WTC11 (cell line): Measurements from ENCODE around the gene PDE6G. TPM values are rescaled to one million over a fixed set of nuclear protein-coding genes. Genes with fewer than 3 reads are reported as not detected.
A peak's percentile ranks its signal among the peaks of the same experiment; 100 is the strongest.

ENCODE experiments used
- ATAC-seq: fragments of 200-7000 bp; cut with Tn5 transposase; 2 replicates; pipeline ENCODE4 v1.10.0; 2021; ENCODE audit warnings: mild to moderate bottlenecking, moderate library complexity
- CTCF ChIA-PET: fragments of 300-600 bp; sonication (Branson Sonifier 250); formaldehyde crosslinking; loops from one replicate; lab custom pipeline; 2021; ENCODE audit warnings: antibody characterized with exemption; lab: Charles Lee
- POLR2A ChIA-PET: fragments of 350-600 bp; sonication (Branson Sonifier 250); formaldehyde crosslinking; loops from one replicate; lab custom pipeline; 2021; ENCODE audit warnings: antibody characterized with exemption; lab: Charles Lee
- DNase-seq: peaks from one replicate; pipeline ENCODE4 v3.0.0; 2021; ENCODE audit warnings: low spot score
- H3K27ac Mint-ChIP-seq: 2 replicates; pipeline ENCODE4 v1.8.0; 2021; ENCODE audit warnings: mixed read lengths
- H3K27me3 Mint-ChIP-seq: 2 replicates; pipeline ENCODE4 v1.8.0; 2021; ENCODE audit warnings: low read depth, mild to moderate bottlenecking, moderate library complexity, mixed read lengths
- H3K36me3 Mint-ChIP-seq: 2 replicates; pipeline ENCODE4 v1.8.0; 2021; ENCODE audit warnings: mixed read lengths
- H3K4me1 Mint-ChIP-seq: 2 replicates; pipeline ENCODE4 v1.8.0; 2022; ENCODE audit warnings: mixed read lengths
- H3K4me3 Mint-ChIP-seq: 2 replicates; pipeline ENCODE4 v1.8.0; 2021; ENCODE audit warnings: mild to moderate bottlenecking, moderate library complexity, mixed read lengths
- H3K9me3 Mint-ChIP-seq: 2 replicates; pipeline ENCODE4 v1.8.0; 2021; ENCODE audit warnings: mixed read lengths
- ARID4B ChIP-seq: sonication (generic); formaldehyde crosslinking; IDR thresholded peaks from 2 replicates; pipeline ENCODE4 v1.8.0; 2023; ENCODE audit warnings: missing genetic modification reagents, mild to moderate bottlenecking, borderline replicate concordance
- ATF3 ChIP-seq: sonication (generic); formaldehyde crosslinking; conservative IDR thresholded peaks from 2 replicates; pipeline ENCODE4 v1.8.1; 2022; ENCODE audit warnings: mild to moderate bottlenecking, missing genetic modification reagents
- FOXK1 ChIP-seq: sonication (generic); formaldehyde crosslinking; IDR thresholded peaks from 2 replicates; pipeline ENCODE4 v1.8.0; 2022; ENCODE audit warnings: mild to moderate bottlenecking, moderate library complexity, missing genetic modification reagents
- FOXP4 ChIP-seq: sonication (generic); formaldehyde crosslinking; IDR thresholded peaks from 2 replicates; pipeline ENCODE4 v1.8.0; 2022; ENCODE audit warnings: mild to moderate bottlenecking, missing genetic modification reagents
- JUN ChIP-seq: sonication (generic); formaldehyde crosslinking; IDR thresholded peaks from 2 replicates; pipeline ENCODE4 v1.8.0; 2023; ENCODE audit warnings: mild to moderate bottlenecking, missing genetic modification reagents
- NFATC4 ChIP-seq: fragments of 250-450 bp; sonication (Bioruptor Pico); IDR thresholded peaks from 2 replicates; pipeline ENCODE4 v1.9.0; 2021; ENCODE audit warnings: mild to moderate bottlenecking
- NR3C1 ChIP-seq: sonication (generic); formaldehyde crosslinking; conservative IDR thresholded peaks from 2 replicates; pipeline ENCODE4 v1.8.1; 2023; ENCODE audit warnings: low read depth, mild to moderate bottlenecking, missing genetic modification reagents
- TCF7 ChIP-seq: sonication (generic); formaldehyde crosslinking; IDR thresholded peaks from 2 replicates; pipeline ENCODE4 v1.8.0; 2022; ENCODE audit warnings: mild to moderate bottlenecking, low read depth, missing genetic modification reagents, moderate library complexity
- TEAD1 ChIP-seq: sonication (generic); formaldehyde crosslinking; IDR thresholded peaks from 2 replicates; pipeline ENCODE4 v1.8.0; 2022; ENCODE audit warnings: mild to moderate bottlenecking, missing genetic modification reagents
- TEAD4 ChIP-seq: sonication (generic); formaldehyde crosslinking; IDR thresholded peaks from 2 replicates; pipeline ENCODE4 v1.8.0; 2022; ENCODE audit warnings: mild to moderate bottlenecking, missing genetic modification reagents
- TP53 ChIP-seq: sonication (generic); formaldehyde crosslinking; IDR thresholded peaks from 2 replicates; pipeline ENCODE4 v1.8.1; 2023; ENCODE audit warnings: mild to moderate bottlenecking, missing genetic modification reagents
- ZMAT4 ChIP-seq: fragments of 250-450 bp; sonication (Bioruptor Pico); IDR thresholded peaks from 2 replicates; pipeline ENCODE4 v1.9.0; 2021; ENCODE audit warnings: mild to moderate bottlenecking
- ZNF317 ChIP-seq: sonication (generic); formaldehyde crosslinking; IDR thresholded peaks from 2 replicates; pipeline ENCODE4 v1.8.1; 2023; ENCODE audit warnings: low read depth, mild to moderate bottlenecking, moderate library complexity, missing genetic modification reagents, borderline replicate concordance
- ZNF512 ChIP-seq: sonication (generic); formaldehyde crosslinking; IDR thresholded peaks from 2 replicates; pipeline ENCODE4 v1.8.1; 2022; ENCODE audit warnings: missing genetic modification reagents, borderline replicate concordance
- ZNF671 ChIP-seq: fragments of 250-450 bp; sonication (Bioruptor Pico); IDR thresholded peaks from 2 replicates; pipeline ENCODE4 v1.8.0; 2021; ENCODE audit warnings: mild to moderate bottlenecking
- total RNA-seq: library from RNA; stranded (reverse); gene quantifications from 3 replicates; pipeline ENCODE4 v1.2.3, GENCODE V29; 2021
- TF ChIP-seq, protein P1 (sequence below): fragments of 250-450 bp; sonication (Bioruptor Pico); IDR thresholded peaks from 2 replicates; pipeline ENCODE4 v1.9.0; 2021; ENCODE audit warnings: mild to moderate bottlenecking
- TF ChIP-seq, protein P2 (sequence below): sonication (generic); formaldehyde crosslinking; conservative IDR thresholded peaks from 2 replicates; pipeline ENCODE4 v1.8.1; 2023; ENCODE audit warnings: mild to moderate bottlenecking, low read depth, missing genetic modification reagents, moderate library complexity
- TF ChIP-seq, protein P3 (sequence below): sonication (generic); formaldehyde crosslinking; IDR thresholded peaks from 2 replicates; pipeline ENCODE4 v1.8.1; 2023; ENCODE audit warnings: mild to moderate bottlenecking, moderate library complexity, missing genetic modification reagents

The PDE6G gene
- total RNA-seq, 1 experiment from 2014 or later, result 4.4 TPM

DNA sequence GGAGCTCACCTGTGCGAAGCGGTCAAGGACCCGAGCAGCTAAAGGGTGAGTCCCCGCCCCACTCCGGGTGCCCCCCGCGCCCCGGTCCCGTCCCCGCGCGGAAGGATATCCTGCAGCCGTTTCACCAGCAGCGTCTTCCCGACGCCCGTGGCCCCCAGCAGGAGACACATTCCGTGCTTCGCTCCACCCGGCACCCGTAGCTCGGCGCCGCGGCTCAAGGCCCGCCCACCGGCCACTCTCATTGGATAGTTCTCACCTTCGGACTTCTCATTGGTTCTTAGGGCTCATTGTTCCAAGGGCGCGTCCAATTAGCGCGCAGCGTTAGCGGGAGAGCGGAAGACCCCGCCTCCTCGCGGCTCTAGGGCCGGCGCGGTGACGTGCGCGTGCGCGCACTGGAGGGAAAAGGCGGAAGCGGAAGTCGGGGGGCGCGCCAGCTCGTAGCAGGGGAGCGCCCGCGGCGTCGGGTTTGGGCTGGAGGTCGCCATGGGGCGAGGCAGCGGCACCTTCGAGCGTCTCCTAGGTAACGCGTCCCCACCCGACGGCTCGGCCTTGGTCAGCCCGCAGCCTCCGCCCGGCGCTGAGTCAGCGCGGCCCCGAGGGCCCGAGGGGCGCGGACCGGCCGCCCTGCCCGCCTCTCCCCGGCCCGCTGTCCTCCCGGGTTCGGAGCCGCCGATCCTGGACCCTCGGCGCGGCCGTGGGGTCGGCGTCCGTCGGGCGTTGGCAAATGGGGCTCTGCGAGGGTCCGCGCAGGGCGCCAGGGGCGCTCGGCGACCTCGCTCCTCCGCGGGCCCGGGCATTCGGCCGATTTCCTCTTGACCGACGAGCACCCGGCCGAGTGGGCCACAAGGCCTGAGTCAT, 27.5 kb upstream of the PDE6G start, which contains the start of the genes ARL16 and HGS:
Gene ARL16, minus strand, starts transcription at position 214 of the 858 bp plus-strand sequence. Its CDS starts 44 bp downstream, at position 170.
Gene HGS, plus strand, starts transcription at position 428 of the 858 bp plus-strand sequence. Its CDS starts 56 bp downstream, at position 484.
- ATAC-seq (peak; percentile 98), DNase-seq (peak; percentile 98)
- CTCF ChIA-PET, result interaction anchor here (0.9 to 2.7 kb wide), 8 partner anchors 8 to 186 kb away, joined by 3 to 15 read pairs (median 7); partner anchors contain the start of gene MRPL12
- H3K36me3 Mint-ChIP-seq, result peaks cover 23% of the 10 kb centered on the region
- POLR2A ChIA-PET, result interaction anchor here (0.8 to 1.2 kb wide), 5 partner anchors 10 to 354 kb away, joined by 3 to 6 read pairs (median 3); partner anchors contain the start of genes CCDC137, DCXR, MRPL12 and OXLD1
- peaks cover 12% of the 10 kb centered on the region for H3K4me1 Mint-ChIP-seq
- no peaks in the 10 kb centered on the region; the same call in 1 of the 2 replicates for H3K27me3 Mint-ChIP-seq
- H3K4me3 Mint-ChIP-seq, result peak within 1 kb of the TSS; percentile 86
- H3K27ac Mint-ChIP-seq, result peak within 1 kb of the TSS; percentile 84
- no peaks in the 10 kb centered on the region for H3K9me3 Mint-ChIP-seq
- TF ChIP-seq ZNF512 (CRISPR knock-in tag) (no peak), TEAD1 (CRISPR knock-in tag) (peak; percentile 71; the same call in 1 of the 2 replicates), JUN (CRISPR knock-in tag) (no peak), ZMAT4 (CRISPR knock-in tag) (no peak), ATF3 (no peak), NFATC4 (CRISPR knock-in tag) (no peak), TP53 (CRISPR knock-in tag) (no peak), FOXK1 (CRISPR knock-in tag) (no peak), NR3C1 (no peak), ZNF671 (no peak), TCF7 (no peak), FOXP4 (CRISPR knock-in tag) (no peak), TEAD4 (CRISPR knock-in tag) (0 out of 2 replicates have a peak, but pooled peaks have one; percentile 34), ARID4B (CRISPR knock-in tag) (peak; percentile 73; the same call in 1 of the 2 replicates), ZNF317 (CRISPR knock-in tag) (0 out of 2 replicates have a peak, but pooled peaks have one; percentile 40)
- TF ChIP-seq, protein P1, sequence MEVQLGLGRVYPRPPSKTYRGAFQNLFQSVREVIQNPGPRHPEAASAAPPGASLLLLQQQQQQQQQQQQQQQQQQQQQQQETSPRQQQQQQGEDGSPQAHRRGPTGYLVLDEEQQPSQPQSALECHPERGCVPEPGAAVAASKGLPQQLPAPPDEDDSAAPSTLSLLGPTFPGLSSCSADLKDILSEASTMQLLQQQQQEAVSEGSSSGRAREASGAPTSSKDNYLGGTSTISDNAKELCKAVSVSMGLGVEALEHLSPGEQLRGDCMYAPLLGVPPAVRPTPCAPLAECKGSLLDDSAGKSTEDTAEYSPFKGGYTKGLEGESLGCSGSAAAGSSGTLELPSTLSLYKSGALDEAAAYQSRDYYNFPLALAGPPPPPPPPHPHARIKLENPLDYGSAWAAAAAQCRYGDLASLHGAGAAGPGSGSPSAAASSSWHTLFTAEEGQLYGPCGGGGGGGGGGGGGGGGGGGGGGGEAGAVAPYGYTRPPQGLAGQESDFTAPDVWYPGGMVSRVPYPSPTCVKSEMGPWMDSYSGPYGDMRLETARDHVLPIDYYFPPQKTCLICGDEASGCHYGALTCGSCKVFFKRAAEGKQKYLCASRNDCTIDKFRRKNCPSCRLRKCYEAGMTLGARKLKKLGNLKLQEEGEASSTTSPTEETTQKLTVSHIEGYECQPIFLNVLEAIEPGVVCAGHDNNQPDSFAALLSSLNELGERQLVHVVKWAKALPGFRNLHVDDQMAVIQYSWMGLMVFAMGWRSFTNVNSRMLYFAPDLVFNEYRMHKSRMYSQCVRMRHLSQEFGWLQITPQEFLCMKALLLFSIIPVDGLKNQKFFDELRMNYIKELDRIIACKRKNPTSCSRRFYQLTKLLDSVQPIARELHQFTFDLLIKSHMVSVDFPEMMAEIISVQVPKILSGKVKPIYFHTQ (CRISPR knock-in tag), result no peak
- TF ChIP-seq, protein P2, sequence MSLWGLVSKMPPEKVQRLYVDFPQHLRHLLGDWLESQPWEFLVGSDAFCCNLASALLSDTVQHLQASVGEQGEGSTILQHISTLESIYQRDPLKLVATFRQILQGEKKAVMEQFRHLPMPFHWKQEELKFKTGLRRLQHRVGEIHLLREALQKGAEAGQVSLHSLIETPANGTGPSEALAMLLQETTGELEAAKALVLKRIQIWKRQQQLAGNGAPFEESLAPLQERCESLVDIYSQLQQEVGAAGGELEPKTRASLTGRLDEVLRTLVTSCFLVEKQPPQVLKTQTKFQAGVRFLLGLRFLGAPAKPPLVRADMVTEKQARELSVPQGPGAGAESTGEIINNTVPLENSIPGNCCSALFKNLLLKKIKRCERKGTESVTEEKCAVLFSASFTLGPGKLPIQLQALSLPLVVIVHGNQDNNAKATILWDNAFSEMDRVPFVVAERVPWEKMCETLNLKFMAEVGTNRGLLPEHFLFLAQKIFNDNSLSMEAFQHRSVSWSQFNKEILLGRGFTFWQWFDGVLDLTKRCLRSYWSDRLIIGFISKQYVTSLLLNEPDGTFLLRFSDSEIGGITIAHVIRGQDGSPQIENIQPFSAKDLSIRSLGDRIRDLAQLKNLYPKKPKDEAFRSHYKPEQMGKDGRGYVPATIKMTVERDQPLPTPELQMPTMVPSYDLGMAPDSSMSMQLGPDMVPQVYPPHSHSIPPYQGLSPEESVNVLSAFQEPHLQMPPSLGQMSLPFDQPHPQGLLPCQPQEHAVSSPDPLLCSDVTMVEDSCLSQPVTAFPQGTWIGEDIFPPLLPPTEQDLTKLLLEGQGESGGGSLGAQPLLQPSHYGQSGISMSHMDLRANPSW (CRISPR knock-in tag), result no peak
- TF ChIP-seq, protein P3, sequence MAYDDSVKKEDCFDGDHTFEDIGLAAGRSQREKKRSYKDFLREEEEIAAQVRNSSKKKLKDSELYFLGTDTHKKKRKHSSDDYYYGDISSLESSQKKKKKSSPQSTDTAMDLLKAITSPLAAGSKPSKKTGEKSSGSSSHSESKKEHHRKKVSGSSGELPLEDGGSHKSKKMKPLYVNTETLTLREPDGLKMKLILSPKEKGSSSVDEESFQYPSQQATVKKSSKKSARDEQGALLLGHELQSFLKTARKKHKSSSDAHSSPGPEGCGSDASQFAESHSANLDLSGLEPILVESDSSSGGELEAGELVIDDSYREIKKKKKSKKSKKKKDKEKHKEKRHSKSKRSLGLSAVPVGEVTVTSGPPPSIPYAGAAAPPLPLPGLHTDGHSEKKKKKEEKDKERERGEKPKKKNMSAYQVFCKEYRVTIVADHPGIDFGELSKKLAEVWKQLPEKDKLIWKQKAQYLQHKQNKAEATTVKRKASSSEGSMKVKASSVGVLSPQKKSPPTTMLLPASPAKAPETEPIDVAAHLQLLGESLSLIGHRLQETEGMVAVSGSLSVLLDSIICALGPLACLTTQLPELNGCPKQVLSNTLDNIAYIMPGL (CRISPR knock-in tag), result no peak
